GM21737 (cell line): ENCODE data around the gene GPR61.

Experiments used
- ATAC-seq: cut with Tn5 transposase; IDR thresholded peaks from one replicate; pipeline ENCODE4 v1.9.1; 2021; ENCODE audit warnings: mild to moderate bottlenecking, moderate library complexity; ENCODE audit not compliant: unreplicated experiment

GPR61 gene

DNA sequence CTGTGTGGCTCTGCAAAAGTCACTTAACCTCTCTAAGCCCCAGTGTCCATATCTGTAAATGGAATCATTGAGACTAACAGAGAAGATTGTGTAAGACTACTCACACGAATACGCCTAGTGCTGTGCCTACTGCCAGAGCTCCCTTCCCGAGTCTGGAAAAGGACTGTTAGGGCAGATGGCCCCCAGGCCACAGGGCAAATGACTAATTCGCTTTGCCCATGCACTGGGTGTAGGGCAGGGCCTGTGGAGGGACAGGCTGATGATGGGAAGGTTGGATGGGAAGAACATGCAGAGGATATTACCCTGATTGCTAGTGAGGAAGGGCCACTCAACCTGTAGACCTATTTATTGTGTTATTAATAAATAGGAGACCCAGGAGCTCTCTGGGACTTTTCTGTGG, 4.2 kb upstream of the GPR61 start:
- ATAC-seq: no peak

DNA sequence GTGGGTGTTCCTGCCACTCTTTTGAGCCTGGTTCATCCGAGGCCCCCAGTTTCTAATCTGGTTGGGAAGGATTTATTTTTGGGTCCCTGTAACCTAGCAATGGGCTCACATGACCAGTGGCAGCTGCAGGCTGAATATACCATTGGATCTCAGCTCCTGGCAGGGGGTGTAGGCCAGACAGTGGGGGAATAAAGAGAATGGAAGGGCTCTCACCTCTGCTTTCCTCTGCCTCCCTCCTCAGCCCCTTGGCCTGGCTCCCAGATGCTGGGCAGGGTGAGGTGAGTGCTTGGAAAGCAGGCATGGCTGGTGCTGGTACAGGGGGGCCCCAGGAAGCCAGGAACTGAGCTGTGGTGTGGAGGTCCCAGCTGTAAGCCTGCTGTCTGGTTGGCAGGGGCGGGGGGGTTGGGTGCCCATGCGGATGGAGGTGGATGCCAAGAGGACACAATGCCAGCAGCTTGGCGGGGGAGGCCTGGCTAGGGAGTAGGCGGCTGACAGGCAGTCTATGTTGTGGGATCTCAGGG, 3.6 kb upstream of the GPR61 start:
- no peak for ATAC-seq

DNA sequence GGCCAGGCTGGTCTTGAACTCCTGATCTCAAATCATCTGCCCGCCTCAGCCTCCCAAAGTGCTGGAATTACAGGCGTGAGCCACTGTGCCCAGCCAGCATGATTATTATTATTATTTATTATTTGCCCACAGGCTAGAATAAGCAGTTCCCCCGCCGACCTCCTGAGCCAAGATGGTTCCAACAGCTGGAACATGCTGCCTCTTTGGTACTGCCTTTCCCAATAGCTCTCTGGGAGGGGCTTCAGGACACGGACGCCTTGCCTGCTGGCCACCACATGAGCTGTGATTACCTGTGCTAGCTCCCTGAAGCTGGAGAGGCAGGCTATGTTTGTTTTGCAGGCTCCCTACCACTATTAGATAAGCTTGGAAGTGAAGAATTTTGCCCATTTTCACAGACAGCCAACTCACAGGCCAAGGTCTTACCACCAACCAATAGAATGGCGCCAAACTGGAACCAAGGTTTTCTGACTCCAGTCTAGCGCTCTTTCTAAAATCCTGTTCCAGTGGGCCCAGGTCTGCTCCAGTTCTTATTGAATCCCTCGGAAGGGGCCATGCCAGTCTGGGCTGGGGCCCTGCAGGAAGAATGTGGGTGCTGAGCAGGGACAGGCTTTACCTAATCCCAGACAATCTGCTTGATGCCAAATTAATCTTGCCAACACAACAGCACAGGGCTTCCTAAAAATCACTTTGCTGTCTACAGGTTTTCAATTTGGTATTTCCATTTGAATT, 2.1 kb upstream of the GPR61 start:
- no peak for ATAC-seq

DNA sequence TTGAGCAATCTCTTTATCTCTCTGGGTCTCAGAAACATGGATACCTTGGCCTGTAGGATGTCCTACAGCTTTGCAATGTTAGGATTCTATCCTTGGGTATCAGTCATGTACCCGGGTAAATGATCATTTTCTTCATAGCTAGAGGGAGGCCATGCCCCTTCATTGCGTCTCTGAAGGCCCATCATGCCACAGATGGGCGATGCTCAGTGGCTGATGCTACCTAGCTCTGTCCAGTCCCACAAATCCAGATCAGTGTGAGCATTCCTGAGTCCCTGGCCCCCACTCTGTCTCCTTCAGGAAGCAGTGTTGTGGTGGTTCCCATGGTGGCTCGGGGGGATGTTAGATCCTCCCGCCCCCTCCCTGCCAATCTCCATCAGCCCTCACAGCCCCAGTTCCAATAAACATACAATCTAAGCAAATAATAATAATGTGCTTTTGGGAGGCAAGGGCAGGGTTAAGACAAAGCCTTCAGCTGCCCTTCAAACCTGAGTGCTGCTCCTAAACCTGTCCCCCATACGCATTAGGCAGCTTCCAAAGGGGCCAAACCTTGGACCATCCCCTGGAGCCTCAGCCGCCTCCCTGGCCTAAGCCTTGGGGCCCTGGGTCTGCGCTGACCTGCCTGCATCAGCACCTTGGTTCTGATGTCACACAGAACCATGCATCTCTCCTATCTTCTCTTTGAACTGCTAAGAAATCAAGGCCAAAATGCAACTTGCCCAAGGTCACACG, 681 bp upstream of the GPR61 start:
- ATAC-seq: no peak

DNA sequence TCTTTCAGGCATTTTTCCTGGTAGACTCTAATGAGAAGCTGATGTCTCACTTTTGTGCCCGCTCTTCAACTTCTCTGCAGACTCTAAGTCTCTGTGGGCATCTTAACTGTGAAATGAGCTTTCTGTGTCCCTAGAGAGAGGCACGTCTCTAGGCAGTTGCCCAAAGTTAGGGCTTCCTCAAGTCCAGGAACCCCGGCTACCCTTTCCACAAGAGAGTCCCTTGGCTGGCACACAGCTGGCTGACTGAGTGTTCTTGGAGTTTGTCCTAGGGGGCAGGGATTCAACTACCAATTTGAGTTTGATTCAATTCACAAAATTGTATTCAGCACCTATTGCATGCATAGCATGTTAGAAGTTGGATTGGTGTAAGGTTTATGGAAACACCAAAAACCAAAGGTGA, 1.4 kb downstream of the GPR61 start:
- ATAC-seq: no peak

DNA sequence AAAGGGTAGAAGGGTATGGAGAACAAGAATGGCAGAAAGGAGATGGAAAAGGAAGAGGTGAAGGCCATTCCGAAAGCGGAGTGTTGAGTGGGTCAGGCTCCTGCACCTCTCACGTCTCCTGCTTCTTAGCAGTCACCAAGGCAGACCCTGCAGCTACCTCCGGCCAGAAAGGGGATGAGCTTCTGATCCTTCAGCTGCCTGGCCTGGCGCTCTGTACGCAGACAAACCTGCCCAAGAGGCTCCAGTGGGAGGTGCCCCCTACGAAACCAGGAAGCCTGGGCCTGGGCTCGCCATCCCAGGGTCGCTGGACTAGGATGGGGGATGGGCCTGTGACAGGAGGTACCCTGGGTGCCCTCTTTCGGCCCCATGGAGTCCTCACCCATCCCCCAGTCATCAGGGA, 3.0 kb downstream of the GPR61 start:
- ATAC-seq: no peak

DNA sequence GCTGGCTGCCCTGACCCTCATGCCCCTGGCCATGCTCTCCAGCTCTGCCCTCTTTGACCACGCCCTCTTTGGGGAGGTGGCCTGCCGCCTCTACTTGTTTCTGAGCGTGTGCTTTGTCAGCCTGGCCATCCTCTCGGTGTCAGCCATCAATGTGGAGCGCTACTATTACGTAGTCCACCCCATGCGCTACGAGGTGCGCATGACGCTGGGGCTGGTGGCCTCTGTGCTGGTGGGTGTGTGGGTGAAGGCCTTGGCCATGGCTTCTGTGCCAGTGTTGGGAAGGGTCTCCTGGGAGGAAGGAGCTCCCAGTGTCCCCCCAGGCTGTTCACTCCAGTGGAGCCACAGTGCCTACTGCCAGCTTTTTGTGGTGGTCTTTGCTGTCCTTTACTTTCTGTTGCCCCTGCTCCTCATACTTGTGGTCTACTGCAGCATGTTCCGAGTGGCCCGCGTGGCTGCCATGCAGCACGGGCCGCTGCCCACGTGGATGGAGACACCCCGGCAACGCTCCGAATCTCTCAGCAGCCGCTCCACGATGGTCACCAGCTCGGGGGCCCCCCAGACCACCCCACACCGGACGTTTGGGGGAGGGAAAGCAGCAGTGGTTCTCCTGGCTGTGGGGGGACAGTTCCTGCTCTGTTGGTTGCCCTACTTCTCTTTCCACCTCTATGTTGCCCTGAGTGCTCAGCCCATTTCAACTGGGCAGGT, 3.8 kb downstream of the GPR61 start:
- ATAC-seq: no peak

DNA sequence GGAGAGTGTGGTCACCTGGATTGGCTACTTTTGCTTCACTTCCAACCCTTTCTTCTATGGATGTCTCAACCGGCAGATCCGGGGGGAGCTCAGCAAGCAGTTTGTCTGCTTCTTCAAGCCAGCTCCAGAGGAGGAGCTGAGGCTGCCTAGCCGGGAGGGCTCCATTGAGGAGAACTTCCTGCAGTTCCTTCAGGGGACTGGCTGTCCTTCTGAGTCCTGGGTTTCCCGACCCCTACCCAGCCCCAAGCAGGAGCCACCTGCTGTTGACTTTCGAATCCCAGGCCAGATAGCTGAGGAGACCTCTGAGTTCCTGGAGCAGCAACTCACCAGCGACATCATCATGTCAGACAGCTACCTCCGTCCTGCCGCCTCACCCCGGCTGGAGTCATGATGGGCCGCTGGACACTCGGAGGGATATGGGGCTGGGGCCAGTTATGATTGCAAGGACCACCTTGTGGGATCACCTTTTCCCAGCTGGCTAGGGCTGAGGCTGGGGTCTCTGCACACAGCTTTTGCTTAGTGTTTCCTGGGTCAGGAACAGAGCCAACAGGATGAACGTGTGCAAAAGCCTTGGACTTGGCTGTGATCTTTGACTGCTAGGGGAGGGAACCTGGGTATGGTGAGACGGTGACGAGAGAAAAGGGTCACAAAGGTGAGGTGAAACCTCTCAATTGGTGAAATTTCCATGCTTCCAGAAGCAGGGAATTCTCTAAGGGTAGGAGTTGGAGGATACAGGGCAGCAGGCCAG, 4.5 kb downstream of the GPR61 start:
- ATAC-seq: no peak

DNA sequence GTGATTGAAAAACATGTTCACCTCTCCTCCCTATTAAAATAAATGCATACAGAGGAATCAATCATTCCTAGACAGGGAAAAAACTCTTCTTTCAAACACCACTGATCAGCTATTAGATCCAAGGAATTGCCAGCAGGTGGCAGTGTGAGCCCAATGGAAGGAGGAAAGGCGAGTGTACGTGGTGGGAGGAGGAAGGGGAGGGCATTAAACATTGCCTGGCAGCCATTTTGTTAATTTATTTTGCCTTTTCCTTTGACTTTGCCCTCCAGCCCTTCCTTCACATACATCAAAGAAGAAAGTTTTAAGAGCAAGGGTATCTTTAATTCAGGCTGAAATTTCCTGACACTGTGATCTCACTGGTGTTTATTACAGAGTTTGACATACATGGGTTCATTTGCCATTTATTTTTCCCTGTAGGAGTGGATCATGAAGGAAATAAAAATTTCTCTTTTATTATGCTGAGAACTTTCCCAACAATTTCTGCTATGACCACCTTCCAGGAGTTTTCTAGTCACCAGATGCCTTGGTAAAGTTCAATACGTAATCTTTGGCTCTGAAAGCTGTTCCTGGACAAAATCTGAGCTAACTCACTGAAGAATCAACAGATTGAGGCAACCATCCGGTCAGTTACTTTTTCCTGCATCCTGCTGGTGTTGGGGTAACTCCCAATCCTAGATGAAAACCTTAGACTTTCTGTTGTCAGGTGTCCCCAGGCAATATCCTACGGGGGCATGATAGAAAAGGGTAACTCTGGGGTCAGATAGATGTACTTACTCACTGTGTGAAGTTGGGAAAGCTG, 6.8 kb downstream of the GPR61 start:
- peak; percentile 40 for ATAC-seq

DNA sequence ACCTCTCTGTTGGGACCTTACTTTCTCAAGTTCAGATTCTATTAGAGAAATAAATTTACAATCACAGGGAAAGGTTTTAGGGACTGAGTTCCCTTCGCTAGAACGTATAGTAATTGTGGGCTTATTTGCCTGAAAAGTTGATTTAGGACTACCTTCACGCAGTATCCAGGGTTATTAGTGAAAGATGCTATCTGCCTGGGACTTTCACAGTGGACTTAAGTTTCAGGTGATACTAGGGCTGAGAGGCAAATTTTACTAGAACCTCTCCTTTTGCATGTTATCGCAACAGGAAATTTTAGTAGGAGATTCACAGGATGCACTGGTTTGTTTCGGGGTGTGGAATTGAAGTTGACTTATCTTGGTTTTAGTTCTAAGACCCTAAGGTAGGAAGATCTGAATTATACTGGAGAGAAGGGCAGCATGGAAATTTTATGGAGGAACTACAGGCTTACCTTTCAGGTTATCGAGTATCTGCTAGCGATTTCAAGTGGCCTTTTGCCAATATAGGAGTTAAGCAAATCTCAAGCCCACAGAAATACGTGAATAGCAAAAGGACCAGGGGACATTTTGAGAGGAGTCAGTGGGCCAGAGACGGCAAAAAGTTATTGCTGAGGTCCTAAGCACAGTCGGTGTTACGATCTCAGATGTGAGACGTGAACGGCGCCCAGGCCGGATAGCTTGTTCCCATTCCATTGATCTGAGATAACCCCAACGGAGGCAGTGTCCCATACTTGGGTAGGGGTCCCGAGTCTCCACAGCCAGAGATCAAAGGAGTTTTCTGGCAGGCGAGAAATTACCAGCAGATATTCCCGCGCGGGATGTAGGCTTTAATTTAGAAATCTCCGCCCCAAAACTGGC, 8.0 kb downstream of the GPR61 start:
- no peak for ATAC-seq

DNA sequence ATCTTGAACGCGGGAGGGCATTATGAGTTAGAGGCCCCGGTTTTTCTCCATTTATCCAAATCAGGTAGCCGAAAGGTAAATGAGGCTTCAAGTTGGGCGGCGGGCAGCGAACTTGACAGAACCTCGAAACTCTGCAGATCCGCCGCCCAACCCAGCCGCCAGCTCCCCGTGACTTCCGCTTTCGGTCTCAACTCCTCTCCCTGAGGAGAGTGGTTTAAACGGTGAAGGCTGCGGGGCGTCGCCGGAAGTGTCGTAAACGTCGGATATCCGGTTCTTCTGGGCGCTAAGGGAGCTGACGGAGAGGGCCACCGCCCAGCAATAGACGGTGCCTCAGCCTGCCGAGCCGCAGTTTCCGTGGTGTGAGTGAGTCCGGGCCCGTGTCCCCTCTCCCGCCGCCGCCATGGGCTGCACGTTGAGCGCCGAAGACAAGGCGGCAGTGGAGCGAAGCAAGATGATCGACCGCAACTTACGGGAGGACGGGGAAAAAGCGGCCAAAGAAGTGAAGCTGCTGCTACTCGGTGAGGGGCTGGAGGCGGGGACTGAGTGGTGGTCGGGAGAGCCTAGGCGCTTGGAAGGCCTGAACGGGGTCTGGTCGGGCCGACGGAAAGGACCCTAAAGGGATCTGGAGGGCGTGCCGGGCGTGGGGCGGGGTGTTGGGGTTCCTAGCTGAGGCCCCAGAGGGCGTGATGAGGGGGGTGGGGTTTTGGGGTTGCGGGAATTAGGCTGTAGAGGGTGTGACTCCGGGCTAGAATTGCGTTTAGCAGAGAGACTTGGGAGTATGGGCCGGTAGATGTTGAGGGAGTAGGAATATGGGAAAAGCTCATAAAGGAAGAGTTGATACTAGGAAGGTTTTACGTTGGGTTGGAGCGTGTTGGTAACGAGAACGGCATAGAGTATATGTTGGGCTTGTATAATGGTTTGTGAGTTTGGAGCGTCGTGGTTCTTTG, 8.9 kb downstream of the GPR61 start, which contains the start of gene GNAI3:
GNAI3 (plus strand) TSS at position 295 of the 947 bp plus-strand sequence; CDS start at position 401, 106 bp downstream.
- ATAC-seq: peak; percentile 83

DNA sequence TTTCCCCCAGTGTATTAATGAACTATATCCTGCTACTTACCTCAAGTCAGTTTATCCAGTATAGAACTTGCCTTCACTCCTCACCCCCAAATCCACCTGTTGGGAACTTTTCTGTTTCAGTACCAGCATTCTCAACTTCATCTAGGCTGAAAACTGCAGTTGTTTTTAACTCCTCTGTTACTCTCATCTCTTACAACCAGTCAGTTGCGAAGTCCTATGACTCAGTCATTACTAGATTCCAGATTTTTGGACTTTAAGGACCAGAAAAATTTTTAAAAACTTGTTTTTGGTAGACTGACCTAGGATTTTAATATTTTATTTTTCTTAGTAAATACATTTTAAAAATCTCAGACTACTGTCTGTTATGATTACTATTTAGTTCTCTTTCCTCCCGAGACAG, 16.9 kb downstream of the GPR61 start:
- no peak for ATAC-seq

DNA sequence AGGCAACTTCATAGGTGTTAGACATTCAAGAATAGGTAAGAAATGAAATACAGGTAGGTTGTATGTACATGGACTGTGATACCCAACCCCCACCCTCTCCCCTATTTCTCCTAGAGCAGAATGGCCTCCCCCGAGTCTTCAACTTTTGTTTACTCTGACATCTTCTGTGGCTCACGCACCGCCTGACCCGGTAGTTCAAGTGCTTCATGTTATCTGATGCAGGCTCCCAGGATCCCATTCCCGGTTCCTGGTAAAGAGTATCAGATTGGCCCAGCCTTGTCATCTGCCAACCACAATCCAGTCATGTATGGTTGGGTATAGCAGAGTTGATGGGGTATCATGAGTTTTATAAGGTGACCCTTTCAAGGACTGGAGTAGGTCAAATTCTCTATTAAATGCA, 17.8 kb downstream of the GPR61 start:
- ATAC-seq: no peak

DNA sequence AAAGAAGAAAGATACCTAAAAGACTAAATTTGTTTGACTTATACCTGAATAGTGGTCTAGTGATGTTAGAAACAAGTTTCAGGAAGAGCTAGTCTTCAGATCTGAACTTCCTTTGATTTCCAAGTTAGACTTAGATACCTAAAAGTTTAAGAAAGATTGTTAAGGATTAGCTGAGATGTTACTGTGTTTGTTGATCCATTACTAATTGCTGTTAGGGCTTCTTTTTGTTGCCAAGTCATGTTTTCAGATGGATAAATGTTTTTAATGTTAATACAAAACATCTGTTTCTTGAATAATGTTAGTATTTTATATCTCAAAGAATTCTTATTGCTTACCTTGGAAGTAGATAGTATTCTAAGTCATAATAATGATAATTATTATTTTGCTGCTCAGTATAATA, 20.3 kb downstream of the GPR61 start:
- no peak for ATAC-seq

DNA sequence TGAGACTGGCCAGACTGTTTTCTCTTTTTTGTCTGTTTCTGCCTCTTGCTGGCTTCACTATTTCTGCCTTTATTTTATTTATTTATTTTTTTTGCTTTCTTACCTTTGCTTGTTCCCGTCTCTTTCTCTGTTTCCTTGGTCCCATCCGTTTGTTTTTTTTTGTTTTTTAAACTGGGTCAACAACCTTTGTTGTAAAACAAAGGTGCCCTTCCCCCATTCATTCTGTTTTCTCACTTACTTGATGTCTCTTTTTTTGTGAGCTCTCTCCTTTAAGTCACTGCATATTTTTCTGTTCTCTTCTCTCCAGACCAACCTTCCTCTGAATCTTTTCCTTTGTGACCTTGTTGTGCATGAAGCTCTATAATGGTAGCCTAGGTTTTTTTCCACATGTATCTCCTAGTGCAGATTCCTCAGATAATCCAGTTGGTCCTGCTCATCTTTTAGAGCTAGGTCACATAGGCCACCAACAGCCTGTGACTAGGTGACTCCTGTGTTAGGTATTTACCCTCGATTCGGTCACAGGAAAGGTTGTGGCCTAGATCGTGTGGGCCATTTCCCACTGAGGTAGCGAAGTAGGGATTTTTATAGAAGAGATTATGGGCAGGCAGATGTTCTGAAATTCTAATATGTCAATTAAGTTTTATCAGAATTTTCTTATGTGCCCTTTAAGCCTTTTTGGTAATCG, 24.7 kb downstream of the GPR61 start:
- ATAC-seq: no peak

DNA sequence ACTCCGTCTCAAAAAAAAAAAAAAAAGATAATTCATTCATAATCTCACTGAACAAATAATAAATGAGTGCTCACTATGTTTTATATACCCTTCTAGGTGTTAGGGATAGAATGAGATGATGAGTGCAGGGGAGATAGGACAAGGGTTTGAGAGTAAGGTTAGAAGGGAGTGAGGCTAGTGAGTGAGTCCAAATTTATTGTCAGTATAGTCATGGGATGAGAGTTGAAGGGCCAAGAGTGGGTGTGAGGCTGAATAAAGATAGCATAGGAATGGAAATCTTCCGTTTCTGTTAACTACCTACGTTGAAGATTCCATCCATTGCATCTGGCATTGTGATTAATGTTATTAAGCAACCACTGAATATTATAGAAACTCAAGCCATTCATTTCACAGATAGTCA, 25.6 kb downstream of the GPR61 start:
- no peak for ATAC-seq

DNA sequence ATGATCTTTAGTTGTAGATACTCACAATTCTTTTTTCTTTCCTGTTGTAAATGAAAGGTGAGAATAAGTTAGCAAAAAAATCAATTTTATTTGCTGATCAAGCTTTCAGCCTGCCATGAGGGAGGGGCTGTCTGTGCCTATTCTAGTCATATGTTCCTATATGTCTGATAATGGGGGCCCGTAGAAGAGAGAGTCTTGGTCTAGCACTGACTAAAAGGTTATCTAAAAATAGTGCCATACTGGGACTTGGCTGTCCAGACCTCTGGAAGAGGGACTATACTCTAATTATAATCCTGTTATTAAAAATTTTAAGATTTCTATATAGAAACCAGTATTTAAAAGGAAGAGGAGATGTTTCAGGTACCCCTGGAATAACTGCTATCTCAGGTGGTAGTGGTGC, 27.3 kb downstream of the GPR61 start:
- no peak for ATAC-seq
